SJSA1 (cell line): Measurements from ENCODE around the gene H19. TPM values are rescaled to one million over a fixed set of nuclear protein-coding genes. Genes with fewer than 3 reads are reported as not detected.

ENCODE experiments used
- DNase-seq, 2 experiments: peaks; one replicate each; pipeline ENCODE4 v3.0.0-alpha.2; 2015 to 2020; ENCODE audit warnings: low spot score in 2 of 2, low read depth in 1 of 2
- H3K27ac ChIP-seq: fragments of 250-450 bp; sonication (Bioruptor Pico); 2 replicates; pipeline ENCODE4 v1.5.1; 2020; ENCODE audit warnings: mild to moderate bottlenecking, moderate library complexity
- H3K27me3 ChIP-seq: fragments of 250-450 bp; sonication (Bioruptor Pico); replicated peaks from 2 replicates; pipeline ENCODE4 v1.5.1; 2020; ENCODE audit warnings: mild to moderate bottlenecking, moderate library complexity
- H3K36me3 ChIP-seq: fragments of 250-450 bp; sonication (Bioruptor Pico); 2 replicates; pipeline ENCODE4 v1.5.1; 2020; ENCODE audit warnings: mild to moderate bottlenecking
- H3K4me1 ChIP-seq: fragments of 250-450 bp; sonication (Bioruptor Pico); replicated peaks from 2 replicates; pipeline ENCODE4 v1.6.1; 2021; ENCODE audit warnings: mild to moderate bottlenecking
- H3K4me3 ChIP-seq: fragments of 250-450 bp; sonication (Bioruptor Pico); 2 replicates; pipeline ENCODE4 v1.5.1; 2020; ENCODE audit warnings: mild to moderate bottlenecking
- H3K9me3 ChIP-seq: fragments of 250-450 bp; sonication (Bioruptor Pico); replicated peaks from 2 replicates; pipeline ENCODE4 v1.5.1; 2020; ENCODE audit warnings: mild to moderate bottlenecking
- total RNA-seq: library from RNA; depleted of rRNA; stranded (reverse); fragments of >200 nt; shearing (Covaris generic); gene quantifications from 2 replicates; pipeline ENCODE4 v1.2.3, GENCODE V29; 2014

H19 gene
- total RNA-seq, 1 experiment from 2014 or later = not detected

DNA sequence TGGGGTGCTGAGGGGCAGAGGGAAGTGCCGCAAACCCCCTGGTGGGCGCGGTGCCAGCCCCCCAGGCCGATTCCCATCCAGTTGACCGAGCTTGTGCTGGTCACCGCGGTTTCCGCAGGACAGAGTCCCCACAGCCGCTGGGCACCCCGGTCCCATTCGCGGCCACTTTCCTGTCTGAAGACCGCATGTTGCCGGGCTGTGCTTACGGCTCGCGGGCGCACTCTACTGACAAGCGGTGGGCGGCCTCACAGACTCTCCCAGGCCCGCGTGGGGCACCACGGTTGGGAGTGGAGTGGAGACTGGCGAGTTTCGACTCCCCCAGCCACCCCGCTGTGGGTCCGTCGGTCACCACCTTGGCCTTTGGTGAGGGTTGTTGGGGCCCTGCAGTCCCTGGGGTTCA lies 648 bp upstream of the H19 start:
- Histone ChIP-seq H3K27ac (no peak overlapping the region), H3K9me3 (no peaks in the 10 kb centered on the region), H3K27me3 (no peaks in the 10 kb centered on the region), H3K4me3 (no peak overlapping the region), H3K4me1 (no peaks in the 10 kb centered on the region), H3K36me3 (no peaks in the 10 kb centered on the region)
- DNase-seq = no peak

DNA sequence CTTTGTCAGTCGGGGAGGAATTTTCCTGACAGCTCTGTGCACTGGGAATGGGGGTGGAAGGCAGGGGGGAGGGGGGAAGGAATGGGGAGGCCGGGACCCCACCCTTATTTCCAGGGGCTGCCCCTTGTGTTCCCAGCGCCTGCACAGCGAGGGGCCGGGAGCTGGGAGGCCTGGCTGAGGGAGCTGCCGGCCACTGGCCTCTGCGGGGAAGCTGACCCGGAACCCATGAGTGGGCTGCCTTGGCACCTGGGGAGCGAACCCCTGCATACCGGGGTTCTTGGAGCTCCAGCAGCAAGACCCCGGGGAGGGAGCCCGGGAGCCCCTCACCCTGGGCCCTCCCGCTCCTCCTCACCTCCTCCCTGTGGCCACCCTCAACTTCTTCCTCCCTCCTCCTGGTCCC lies 3.5 kb downstream of the H19 start:
- H3K27ac ChIP-seq = no peak overlapping the region
- no peaks in the 10 kb centered on the region for H3K27me3 ChIP-seq
- H3K9me3 ChIP-seq = no peaks in the 10 kb centered on the region
- H3K4me3 ChIP-seq = no peak overlapping the region
- no peaks in the 10 kb centered on the region for H3K36me3 ChIP-seq
- peak in 1 of 2 experiments; percentile 9 for DNase-seq
- H3K4me1 ChIP-seq = no peaks in the 10 kb centered on the region

DNA sequence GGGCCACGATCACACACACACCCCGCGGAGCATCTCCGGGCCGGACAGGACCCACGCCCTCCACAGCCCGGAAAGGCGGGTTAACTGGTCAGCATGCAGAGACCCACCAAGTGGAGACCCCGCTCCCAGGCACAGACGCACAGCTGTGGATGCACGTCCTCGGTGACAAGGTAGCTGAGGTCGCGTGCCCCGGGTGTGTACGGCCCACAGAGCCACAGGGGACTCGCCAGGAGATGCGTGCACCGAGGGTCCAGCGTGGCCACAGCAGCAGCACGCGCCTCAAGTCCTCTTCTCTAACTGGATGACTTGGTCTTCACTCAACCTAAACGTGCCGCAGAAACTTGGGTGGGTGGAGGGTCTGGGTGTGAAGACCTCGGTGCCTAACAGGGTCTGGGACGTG lies 5.5 kb downstream of the H19 start:
- Histone ChIP-seq H3K36me3 (no peaks in the 10 kb centered on the region), H3K4me3 (no peak overlapping the region), H3K27ac (no peak overlapping the region), H3K4me1 (no peaks in the 10 kb centered on the region), H3K27me3 (no peaks in the 10 kb centered on the region), H3K9me3 (no peaks in the 10 kb centered on the region)
- DNase-seq = peak in 1 of 2 experiments; percentile 22

DNA sequence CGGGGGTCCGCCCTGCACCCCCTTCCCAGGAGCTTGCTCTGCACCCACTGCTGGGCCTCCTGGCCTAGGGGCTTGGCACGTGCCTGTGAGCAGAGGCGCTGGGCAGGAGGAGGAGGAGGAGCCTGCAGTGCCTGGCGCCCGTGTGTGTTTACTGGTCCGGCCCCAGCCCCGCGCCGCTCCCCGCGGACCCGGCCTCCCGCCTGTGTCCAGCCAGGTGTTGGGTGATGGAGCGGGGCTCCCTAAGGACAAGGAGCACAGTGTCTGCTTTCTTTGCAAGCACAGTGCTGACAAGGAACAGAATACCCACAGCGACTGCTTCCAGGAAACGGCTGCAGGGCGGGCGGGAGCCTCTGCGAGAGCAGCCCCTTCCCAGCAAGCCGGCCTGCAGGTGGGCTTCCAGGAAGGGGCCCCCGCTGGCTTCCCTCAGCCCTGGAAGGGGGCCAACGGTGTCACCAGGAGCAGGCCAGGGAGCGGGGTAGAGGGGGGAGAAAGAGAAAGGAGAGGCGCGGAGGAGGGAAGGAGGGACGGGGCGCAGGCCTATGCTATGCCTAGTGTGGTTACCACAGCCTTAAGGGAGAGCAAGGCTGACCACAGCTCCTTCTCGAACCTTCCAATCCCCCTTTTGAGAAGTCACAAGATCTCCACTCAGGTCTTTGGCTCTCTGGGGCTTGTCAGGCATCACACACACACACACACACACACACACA lies 6.6 kb downstream of the H19 start:
- Histone ChIP-seq H3K4me1 (no peaks in the 10 kb centered on the region), H3K27ac (no peak overlapping the region), H3K4me3 (no peak overlapping the region), H3K9me3 (no peaks in the 10 kb centered on the region), H3K36me3 (no peaks in the 10 kb centered on the region), H3K27me3 (no peaks in the 10 kb centered on the region)
- no peak for DNase-seq

DNA sequence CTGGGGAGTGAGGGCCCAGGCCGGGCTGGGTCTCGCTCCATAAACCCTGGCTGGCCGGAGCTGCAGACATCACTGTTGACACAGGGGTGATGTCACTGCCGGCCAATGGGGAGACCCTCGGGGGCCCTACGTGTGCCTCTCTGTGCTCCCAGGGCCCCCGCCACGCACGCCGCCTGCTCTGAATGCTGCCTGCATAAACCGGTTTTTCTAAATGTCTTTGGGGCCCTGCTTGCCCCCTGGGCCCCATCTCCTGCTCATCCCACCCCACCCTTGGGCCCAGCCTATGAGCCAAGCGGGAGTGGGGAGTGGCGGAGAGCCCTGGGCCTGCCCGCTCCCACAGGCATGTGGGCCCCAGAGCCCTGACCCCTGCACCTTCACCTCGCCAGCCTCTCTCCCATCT lies 7.7 kb downstream of the H19 start:
- Histone ChIP-seq H3K27me3 (no peaks in the 10 kb centered on the region), H3K4me3 (no peak overlapping the region), H3K9me3 (no peaks in the 10 kb centered on the region), H3K36me3 (no peaks in the 10 kb centered on the region), H3K27ac (no peak overlapping the region), H3K4me1 (no peaks in the 10 kb centered on the region)
- no peak for DNase-seq

DNA sequence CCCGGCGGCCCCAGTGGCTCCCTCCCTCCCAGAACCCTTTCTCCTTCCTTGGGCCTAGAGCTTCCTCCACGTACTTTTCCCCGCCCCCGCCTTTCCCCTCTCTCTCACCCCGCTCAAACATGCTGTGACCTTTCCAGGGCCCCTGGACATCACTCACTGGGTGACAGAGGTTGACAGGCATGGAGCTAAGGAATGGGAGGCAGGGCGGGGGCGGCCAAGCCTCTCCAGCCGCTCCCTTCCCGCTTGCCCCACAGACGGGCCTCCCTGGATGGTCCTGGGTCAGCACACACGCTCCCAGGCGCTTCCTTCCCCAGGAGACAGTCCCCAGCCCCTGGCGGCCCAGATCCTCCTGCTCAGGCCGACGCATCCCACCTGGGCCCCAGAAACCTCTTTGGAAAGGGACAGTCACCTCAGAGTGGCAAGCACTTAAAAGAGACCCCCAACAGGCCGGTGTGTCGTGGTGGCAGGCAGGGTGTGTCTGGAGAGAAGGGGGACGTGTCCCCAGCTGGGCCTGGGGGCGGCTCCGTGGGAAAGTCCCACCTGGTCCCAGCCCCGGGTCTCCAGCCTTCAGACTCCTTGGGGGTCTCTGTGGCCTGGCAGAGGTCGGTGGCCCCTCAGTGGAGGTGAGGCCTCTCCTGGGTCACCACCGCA lies 8.8 kb downstream of the H19 start:
- no peak overlapping the region for H3K4me3 ChIP-seq
- H3K27ac ChIP-seq = no peak overlapping the region
- no peaks in the 10 kb centered on the region for H3K36me3 ChIP-seq
- H3K27me3 ChIP-seq = no peaks in the 10 kb centered on the region
- peak in 1 of 2 experiments; percentile 18 for DNase-seq
- H3K9me3 ChIP-seq = no peaks in the 10 kb centered on the region
- no peaks in the 10 kb centered on the region for H3K4me1 ChIP-seq

- DNase-seq = no peak
Observed at GRCh38 chr11:1988174-1988573, 9.5 kb downstream of the H19 start.

GRCh38 chr11:1987024-1987423 lies 10.6 kb downstream of the H19 start:
- no peak overlapping the region for H3K4me3 ChIP-seq

More at GRCh38 chr11:1988174-1988573, 9.5 kb downstream of the H19 start:
- Histone ChIP-seq H3K27ac (no peak overlapping the region), H3K4me1 (no peaks in the 10 kb centered on the region), H3K27me3 (no peaks in the 10 kb centered on the region), H3K9me3 (no peaks in the 10 kb centered on the region), H3K36me3 (no peaks in the 10 kb centered on the region), H3K4me3 (no peak overlapping the region)

DNA sequence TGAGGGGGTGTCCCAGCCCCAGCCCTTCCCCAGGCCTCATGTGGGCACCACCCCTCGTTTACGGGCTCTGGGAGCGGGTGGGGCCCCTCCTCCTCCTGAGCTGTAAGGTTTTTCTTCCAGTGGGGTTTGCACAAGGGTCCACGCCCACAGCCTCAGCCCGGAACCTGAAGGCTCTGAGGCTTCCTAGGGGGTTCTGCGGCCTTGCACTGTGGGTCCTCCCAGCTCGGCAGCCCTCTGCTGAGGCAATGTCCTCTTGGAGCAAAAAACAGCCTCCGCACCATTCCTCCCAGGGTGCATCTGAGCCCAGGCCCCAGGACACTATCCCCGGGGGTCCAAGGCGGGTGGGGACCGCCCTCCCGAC lies 14.1 kb downstream of the H19 start:
- no peaks in the 10 kb centered on the region for H3K9me3 ChIP-seq
- H3K4me3 ChIP-seq = no peak overlapping the region
- no peak for DNase-seq
- no peaks in the 10 kb centered on the region for H3K36me3 ChIP-seq
- H3K27me3 ChIP-seq = no peaks in the 10 kb centered on the region
- H3K27ac ChIP-seq = no peak overlapping the region
- no peaks in the 10 kb centered on the region for H3K4me1 ChIP-seq

More at GRCh38 chr11:1987024-1987423, 10.6 kb downstream of the H19 start:
- no peaks in the 10 kb centered on the region for H3K27me3 ChIP-seq
- DNase-seq = no peak
- no peak overlapping the region for H3K27ac ChIP-seq
- no peaks in the 10 kb centered on the region for H3K36me3 ChIP-seq
- H3K4me1 ChIP-seq = no peaks in the 10 kb centered on the region
- no peaks in the 10 kb centered on the region for H3K9me3 ChIP-seq

DNA sequence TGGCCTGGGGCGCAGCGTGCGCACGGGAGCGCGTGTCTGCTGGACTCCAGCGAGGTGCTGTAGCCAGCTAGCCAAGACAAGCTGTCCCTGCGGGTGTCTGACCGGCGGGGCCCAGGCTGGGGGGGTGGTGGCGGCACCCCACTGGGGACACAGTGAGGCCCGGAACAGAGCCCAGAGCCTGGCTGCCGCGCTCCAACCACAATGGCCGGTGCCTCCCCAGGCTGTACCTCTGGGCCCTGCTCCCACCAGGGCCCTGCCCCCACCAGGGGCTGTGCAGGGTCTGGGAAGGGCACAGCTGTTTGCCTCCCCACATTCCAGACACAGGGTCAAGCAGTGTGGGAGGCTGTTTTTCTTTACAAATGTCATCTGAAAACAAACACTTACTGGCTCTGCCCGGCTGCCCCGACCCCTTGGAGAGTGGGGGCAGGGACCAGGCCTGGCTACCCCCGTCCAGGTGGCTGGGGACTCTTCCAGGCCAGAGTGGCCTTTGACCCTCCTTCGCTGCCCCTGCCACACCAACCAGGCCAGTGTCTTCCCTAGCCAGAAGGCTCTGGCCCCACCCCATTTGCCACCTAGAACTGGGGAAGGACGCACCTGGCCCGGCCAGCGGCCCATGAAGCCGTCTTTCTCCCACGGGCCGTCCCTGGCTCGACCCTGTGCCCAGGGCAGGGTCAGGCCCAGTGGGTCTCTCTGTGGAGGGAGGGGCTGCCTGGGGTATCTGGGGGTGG lies 14.6 kb downstream of the H19 start:
- no peaks in the 10 kb centered on the region for H3K36me3 ChIP-seq
- H3K4me1 ChIP-seq = no peaks in the 10 kb centered on the region
- DNase-seq = no peak
- no peaks in the 10 kb centered on the region for H3K9me3 ChIP-seq
- no peaks in the 10 kb centered on the region for H3K27me3 ChIP-seq
- H3K4me3 ChIP-seq = no peak overlapping the region
- no peak overlapping the region for H3K27ac ChIP-seq

DNA sequence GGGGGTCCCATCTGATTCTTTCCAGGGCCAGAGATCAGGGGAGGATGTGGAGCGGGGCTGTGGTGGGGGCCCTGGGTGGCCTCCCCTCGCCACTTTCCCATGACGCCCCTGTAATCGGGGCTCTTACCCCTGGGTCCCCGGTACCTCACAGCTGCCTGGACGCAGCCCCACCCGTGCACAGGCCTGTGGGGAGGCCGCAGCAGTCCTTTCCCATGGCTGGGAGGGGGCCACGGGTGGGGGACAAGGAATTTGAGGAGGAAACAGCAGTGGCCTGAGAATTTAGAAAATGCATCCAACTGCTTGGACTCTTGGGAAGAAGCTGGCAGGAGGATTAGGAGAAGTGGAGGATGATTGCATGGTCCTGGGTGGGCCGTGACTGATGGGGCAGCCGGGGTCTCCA lies 18.0 kb downstream of the H19 start:
- Histone ChIP-seq H3K27me3 (no peaks in the 10 kb centered on the region), H3K27ac (no peak overlapping the region), H3K36me3 (no peaks in the 10 kb centered on the region), H3K4me3 (no peak overlapping the region), H3K9me3 (no peaks in the 10 kb centered on the region), H3K4me1 (no peaks in the 10 kb centered on the region)
- no peak for DNase-seq

DNA sequence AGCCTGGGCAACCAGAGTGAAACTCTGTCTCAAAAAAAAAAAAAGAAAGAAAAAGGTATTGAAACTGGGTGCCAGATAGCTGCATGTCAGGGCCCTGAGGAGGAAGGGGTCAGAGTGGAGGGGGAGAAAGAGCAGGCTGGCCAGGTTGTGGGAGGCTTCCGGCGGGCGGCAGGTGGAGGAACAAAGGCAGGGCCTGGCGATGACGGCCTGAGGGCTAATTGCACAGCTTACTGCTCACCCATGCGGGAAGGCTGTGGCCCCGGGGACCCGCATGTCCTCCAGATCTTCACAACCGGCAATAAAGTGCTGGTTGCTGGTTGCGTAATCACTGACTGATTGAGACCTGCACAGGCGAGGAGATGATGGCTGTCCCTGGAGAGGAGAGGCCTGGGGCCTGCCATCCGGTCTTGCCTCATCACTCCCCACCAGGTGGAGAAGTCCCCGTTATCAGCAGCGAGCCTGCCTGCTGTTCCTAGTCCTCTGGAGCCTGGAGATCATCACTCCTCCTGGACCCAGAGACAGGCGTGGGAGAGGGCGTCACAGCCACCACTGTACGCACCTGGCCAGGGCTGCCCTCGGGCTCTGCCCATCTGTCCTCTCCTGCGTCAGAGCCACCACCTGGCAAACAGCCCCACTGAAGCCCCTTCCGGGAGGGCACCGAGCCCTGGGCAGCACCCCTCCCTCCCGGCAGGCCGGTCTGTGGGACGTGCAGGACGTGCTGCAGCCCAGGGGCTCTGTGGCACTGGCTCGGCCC lies 18.7 kb downstream of the H19 start:
- no peak for DNase-seq
- no peak overlapping the region for H3K27ac ChIP-seq
- H3K27me3 ChIP-seq = no peaks in the 10 kb centered on the region

DNA sequence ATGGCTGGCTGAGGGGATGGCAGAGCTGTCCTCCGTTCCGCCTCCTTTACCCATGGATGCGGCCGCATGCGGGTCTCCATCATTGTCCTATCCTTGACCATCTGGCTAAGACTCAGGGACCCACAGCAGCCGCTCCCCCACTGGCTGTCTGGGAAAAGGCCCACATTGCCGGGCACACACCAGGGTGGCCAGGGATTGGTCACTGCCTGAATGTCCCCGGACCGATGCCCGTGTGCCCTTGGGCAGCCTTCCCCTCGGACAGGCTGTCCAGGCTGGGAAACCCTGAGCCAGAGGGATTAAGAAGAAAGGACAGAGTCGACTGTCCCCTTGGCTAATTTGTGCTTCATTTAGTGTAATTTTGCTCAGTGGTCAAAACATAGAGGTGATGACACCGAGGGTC lies 22.5 kb downstream of the H19 start:
- no peak for DNase-seq
- no peaks in the 10 kb centered on the region for H3K36me3 ChIP-seq
- H3K4me3 ChIP-seq = no peak overlapping the region
- no peaks in the 10 kb centered on the region for H3K4me1 ChIP-seq
- H3K27ac ChIP-seq = no peak overlapping the region
- H3K9me3 ChIP-seq = no peaks in the 10 kb centered on the region
- H3K27me3 ChIP-seq = no peaks in the 10 kb centered on the region

More for the DNA sequence above, 18.7 kb downstream of the H19 start:
- Histone ChIP-seq H3K4me3 (no peak overlapping the region), H3K36me3 (no peaks in the 10 kb centered on the region), H3K9me3 (no peaks in the 10 kb centered on the region), H3K4me1 (no peaks in the 10 kb centered on the region)

DNA sequence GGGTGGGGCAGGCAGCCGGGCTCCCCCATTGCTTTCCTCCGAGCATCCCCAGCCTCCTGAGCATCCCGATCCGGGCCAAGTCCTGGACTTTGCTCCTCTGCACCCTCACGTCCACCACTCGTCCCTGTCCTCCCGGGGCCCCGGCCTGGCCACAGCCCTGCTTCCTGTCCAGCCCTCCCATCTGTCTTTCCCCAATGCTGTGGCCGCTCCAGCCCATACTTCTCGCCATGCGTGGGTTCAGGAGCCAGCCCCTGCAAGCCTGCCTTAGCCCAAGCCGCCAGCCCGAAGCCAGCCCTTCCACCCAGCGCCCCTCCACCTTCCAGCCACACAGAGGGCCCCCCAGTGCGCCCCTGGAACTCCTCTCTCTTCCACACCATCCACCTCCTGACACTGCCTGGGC lies 26.7 kb downstream of the H19 start:
- no peaks in the 10 kb centered on the region for H3K36me3 ChIP-seq
- peak in 1 of 2 experiments; percentile 40 for DNase-seq
- H3K4me3 ChIP-seq = no peak overlapping the region
- no peaks in the 10 kb centered on the region for H3K4me1 ChIP-seq
- no peaks in the 10 kb centered on the region for H3K9me3 ChIP-seq
- H3K27me3 ChIP-seq = no peaks in the 10 kb centered on the region
- no peak overlapping the region for H3K27ac ChIP-seq
